DOHH2 (cell line): ENCODE results near the gene CCR7.

Experiments used
- H3F3A ChIP-seq: fragments of 200-600 bp; sonication (generic), shearing (Covaris generic); 2 replicates; pipeline ENCODE4 v1.6.0; 2016; ENCODE audit warnings: antibody characterized with exemption, mild to moderate bottlenecking; ENCODE audit not compliant: control insufficient read depth, insufficient read depth
- H3K27ac ChIP-seq: fragments of 200-600 bp; sonication (generic); 2 replicates; pipeline ENCODE4 v1.5.1; 2014; ENCODE audit warnings: low read depth, mild to moderate bottlenecking, low read length, moderate library complexity
- H3K27me3 ChIP-seq: fragments of 200-600 bp; sonication (generic); 2 replicates; pipeline ENCODE4 v1.6.1; 2014; ENCODE audit warnings: mild to moderate bottlenecking, low read length, mixed read lengths; ENCODE audit not compliant: control insufficient read depth
- H3K36me3 ChIP-seq: fragments of 200-600 bp; sonication (generic); 2 replicates; pipeline ENCODE4 v1.6.1; 2014; ENCODE audit warnings: mild to moderate bottlenecking, low read length, moderate library complexity, mixed read lengths; ENCODE audit not compliant: control insufficient read depth
- H3K4me1 ChIP-seq: fragments of 200-600 bp; sonication (generic); 2 replicates; pipeline ENCODE4 v1.6.1; 2014; ENCODE audit warnings: mild to moderate bottlenecking, low read length, mixed read lengths; ENCODE audit not compliant: control insufficient read depth
- H3K4me2 ChIP-seq: fragments of 200-600 bp; sonication (generic); 2 replicates; pipeline ENCODE4 v1.6.0; 2014; ENCODE audit warnings: mild to moderate bottlenecking, low read length, moderate library complexity
- H3K4me3 ChIP-seq: fragments of 200-600 bp; sonication (generic); 2 replicates; pipeline ENCODE4 v1.5.1; 2014; ENCODE audit warnings: mild to moderate bottlenecking, low read length, mixed read lengths
- H3K79me2 ChIP-seq: fragments of 200-600 bp; sonication (generic); 2 replicates; pipeline ENCODE4 v1.6.1; 2014; ENCODE audit warnings: mild to moderate bottlenecking, low read length, mixed read lengths; ENCODE audit not compliant: control insufficient read depth
- H3K9me2 ChIP-seq: fragments of 200-600 bp; sonication (generic); replicated peaks from 2 replicates; pipeline ENCODE4 v1.6.1; 2014; ENCODE audit warnings: mild to moderate bottlenecking, low read length, mixed read lengths; ENCODE audit not compliant: control insufficient read depth
- H3K9me3 ChIP-seq: fragments of 200-600 bp; sonication (generic); 2 replicates; pipeline ENCODE4 v1.6.1; 2014; ENCODE audit warnings: antibody characterized with exemption, low read length, mixed read lengths; ENCODE audit not compliant: control insufficient read depth, insufficient read depth
- H4K20me1 ChIP-seq: fragments of 200-600 bp; sonication (generic); 2 replicates; pipeline ENCODE4 v1.6.0; 2014; ENCODE audit warnings: low read depth, mild to moderate bottlenecking, antibody characterized with exemption, low read length, moderate library complexity; ENCODE audit not compliant: control insufficient read depth, insufficient read depth
- EZH2phosphoT487 ChIP-seq: fragments of 200-600 bp; sonication (generic); IDR thresholded peaks from 2 replicates; pipeline ENCODE4 v1.6.1; 2017; ENCODE audit warnings: borderline replicate concordance, mild to moderate bottlenecking, antibody characterized with exemption, low read length, moderate library complexity, mixed read lengths
- TF ChIP-seq, protein P1 (sequence below): fragments of 200-600 bp; sonication (generic); IDR thresholded peaks from one replicate; pipeline ENCODE4 v1.5.1; 2014; ENCODE audit warnings: antibody characterized with exemption, mild to moderate bottlenecking, low read depth, low read length; ENCODE audit not compliant: poor library complexity, severe bottlenecking

The CCR7 gene

DNA sequence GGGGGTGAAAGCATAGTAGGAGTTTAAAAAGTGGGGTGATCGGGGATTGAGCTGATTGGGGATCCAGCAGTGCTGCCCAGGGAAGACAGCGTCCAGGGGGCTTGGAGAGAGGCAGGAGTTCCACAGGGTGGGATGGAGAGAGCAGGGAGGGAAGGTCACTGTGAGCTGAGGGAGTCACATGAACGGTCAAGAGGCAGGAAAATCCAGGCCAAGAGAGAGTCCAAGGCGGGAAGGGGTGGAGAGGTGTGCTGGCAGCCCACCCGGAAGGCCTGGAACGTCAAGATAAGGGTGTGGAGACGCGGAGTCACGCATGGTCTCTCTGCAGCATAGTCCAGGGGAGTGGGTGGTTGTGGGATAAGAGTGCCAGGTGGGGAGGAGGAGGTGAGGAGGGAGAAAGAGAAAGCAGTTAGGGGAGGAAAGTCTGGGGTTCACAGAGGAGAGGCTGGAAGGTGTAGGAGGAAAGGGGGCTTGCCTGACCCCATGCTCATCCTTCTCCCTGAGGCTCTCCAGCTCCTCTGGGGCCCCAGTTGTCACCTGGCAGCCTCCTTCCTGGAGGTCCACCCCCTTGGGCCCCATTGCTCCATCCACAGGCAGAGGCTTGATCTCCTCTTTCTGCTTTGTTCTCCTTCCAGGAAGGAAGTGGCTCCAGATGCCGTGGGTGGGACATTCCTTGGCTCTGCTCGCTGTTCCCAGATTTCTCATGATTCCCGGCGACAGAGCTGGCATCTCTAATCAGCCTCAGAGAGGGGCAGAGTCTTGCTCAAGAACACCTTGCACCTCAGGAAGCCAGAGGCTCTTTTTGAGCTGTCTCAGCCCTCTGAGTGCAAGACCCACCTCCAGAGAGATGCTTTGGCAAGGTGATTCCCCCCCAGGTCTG lies 28.7 kb downstream of the CCR7 start:
- Histone ChIP-seq H3K27me3 (peaks cover 32% of the 10 kb centered on the region), H3K79me2 (no peaks in the 10 kb centered on the region), H3K9me2 (no peaks in the 10 kb centered on the region), H3K4me2 (no peak overlapping the region), H3K36me3 (no peaks in the 10 kb centered on the region), H3K4me3 (no peak overlapping the region), H3K27ac (no peak overlapping the region), H3F3A (no peaks in the 10 kb centered on the region), H3K9me3 (no peaks in the 10 kb centered on the region), H4K20me1 (no peaks in the 10 kb centered on the region), H3K4me1 (peaks cover 6% of the 10 kb centered on the region)
- TF ChIP-seq EZH2phosphoT487, result no peak
- TF ChIP-seq, protein P1, sequence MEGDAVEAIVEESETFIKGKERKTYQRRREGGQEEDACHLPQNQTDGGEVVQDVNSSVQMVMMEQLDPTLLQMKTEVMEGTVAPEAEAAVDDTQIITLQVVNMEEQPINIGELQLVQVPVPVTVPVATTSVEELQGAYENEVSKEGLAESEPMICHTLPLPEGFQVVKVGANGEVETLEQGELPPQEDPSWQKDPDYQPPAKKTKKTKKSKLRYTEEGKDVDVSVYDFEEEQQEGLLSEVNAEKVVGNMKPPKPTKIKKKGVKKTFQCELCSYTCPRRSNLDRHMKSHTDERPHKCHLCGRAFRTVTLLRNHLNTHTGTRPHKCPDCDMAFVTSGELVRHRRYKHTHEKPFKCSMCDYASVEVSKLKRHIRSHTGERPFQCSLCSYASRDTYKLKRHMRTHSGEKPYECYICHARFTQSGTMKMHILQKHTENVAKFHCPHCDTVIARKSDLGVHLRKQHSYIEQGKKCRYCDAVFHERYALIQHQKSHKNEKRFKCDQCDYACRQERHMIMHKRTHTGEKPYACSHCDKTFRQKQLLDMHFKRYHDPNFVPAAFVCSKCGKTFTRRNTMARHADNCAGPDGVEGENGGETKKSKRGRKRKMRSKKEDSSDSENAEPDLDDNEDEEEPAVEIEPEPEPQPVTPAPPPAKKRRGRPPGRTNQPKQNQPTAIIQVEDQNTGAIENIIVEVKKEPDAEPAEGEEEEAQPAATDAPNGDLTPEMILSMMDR, result no peak

DNA sequence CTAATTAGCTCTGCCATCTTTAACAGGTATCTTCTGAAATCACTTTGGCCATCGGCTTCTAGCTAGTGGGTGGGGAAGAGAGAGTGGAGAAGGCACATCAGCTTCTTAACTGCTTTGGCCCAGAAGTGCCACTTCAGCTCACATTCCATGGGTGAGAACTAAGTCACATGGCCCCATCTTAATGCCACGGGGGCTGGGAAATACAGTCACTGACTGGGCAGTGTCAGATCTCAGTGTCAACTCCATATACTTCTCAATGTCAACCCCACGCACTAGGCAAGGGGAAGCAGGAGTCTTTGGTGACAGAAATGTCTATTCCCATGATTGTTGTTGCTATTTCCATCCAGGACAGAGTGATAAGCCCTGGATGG lies 29.4 kb downstream of the CCR7 start:
- H3K4me2 ChIP-seq, result no peak overlapping the region
- no peaks in the 10 kb centered on the region for H4K20me1 ChIP-seq
- no peaks in the 10 kb centered on the region for H3K36me3 ChIP-seq
- peaks cover 6% of the 10 kb centered on the region for H3K4me1 ChIP-seq
- H3K9me2 ChIP-seq, result no peaks in the 10 kb centered on the region
- no peak overlapping the region for H3K4me3 ChIP-seq
- TF ChIP-seq, protein P1, result no peak
- no peak for TF ChIP-seq EZH2phosphoT487
- no peaks in the 10 kb centered on the region for H3F3A ChIP-seq
- H3K9me3 ChIP-seq, result no peaks in the 10 kb centered on the region
- H3K79me2 ChIP-seq, result no peaks in the 10 kb centered on the region
- H3K27me3 ChIP-seq, result peaks cover 37% of the 10 kb centered on the region
- no peak overlapping the region for H3K27ac ChIP-seq

DNA sequence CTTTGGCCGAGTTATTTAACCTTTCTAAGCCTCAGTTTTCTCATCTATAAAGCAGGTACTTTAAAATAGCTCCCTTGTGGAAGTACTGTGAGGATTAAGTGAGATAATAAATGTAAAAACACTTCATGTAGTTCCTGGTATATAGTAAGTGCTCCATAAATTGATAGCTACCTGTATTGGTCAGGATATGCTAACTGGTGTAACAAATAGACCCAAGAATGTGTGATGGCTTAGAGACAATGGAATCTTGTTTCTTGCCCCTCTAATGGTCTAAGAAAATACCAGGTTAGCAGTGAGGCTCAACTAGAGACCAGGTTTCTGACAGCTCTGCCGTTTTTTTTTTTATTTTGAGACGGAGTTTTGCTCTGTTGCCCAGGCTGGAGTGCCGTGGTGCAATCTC lies 29.8 kb downstream of the CCR7 start:
- Histone ChIP-seq H3K4me2 (no peak overlapping the region), H3K27me3 (peaks cover 42% of the 10 kb centered on the region), H3K4me3 (no peak overlapping the region), H3K27ac (no peak overlapping the region), H4K20me1 (no peaks in the 10 kb centered on the region), H3K4me1 (peaks cover 6% of the 10 kb centered on the region), H3F3A (no peaks in the 10 kb centered on the region), H3K9me2 (no peaks in the 10 kb centered on the region), H3K79me2 (no peaks in the 10 kb centered on the region), H3K9me3 (no peaks in the 10 kb centered on the region), H3K36me3 (no peaks in the 10 kb centered on the region)
- TF ChIP-seq, protein P1, result no peak
- TF ChIP-seq EZH2phosphoT487, result no peak
